KMS-11 (cell line): Measurements from ENCODE around the gene AMT.

Experiments used
- H2AFZ ChIP-seq: fragments of 200-600 bp; sonication (generic); 2 replicates; pipeline ENCODE4 v1.6.1; 2016; ENCODE audit warnings: antibody characterized with exemption, mixed run types, low read depth
- H3K27ac ChIP-seq: fragments of 200-600 bp; sonication (generic); 2 replicates; pipeline ENCODE4 v1.6.1; 2016; ENCODE audit warnings: mild to moderate bottlenecking, mixed run types
- H3K27me3 ChIP-seq: fragments of 200-600 bp; sonication (generic); 2 replicates; pipeline ENCODE4 v1.6.1; 2017; ENCODE audit warnings: mild to moderate bottlenecking, low read depth, mixed run types, moderate library complexity; ENCODE audit not compliant: insufficient read depth
- H3K36me3 ChIP-seq: fragments of 200-600 bp; sonication (generic); 2 replicates; pipeline ENCODE4 v1.6.1; 2017; ENCODE audit warnings: mild to moderate bottlenecking, mixed run types; ENCODE audit not compliant: insufficient read depth
- H3K4me1 ChIP-seq: fragments of 200-600 bp; sonication (generic); 2 replicates; pipeline ENCODE4 v1.6.1; 2016; ENCODE audit warnings: mild to moderate bottlenecking, low read depth, mixed run types; ENCODE audit not compliant: poor library complexity, severe bottlenecking
- H3K4me2 ChIP-seq: fragments of 200-600 bp; sonication (generic); 2 replicates; pipeline ENCODE4 v1.7.0; 2016; ENCODE audit warnings: mild to moderate bottlenecking, mixed run types
- H3K4me3 ChIP-seq: fragments of 200-600 bp; sonication (generic); IDR thresholded peaks from 2 replicates; pipeline ENCODE4 v1.6.1; 2017; ENCODE audit warnings: low read depth, low read length, mixed read lengths; ENCODE audit not compliant: insufficient read depth
- H3K79me2 ChIP-seq: fragments of 200-600 bp; sonication (generic); 2 replicates; pipeline ENCODE4 v1.6.1; 2016; ENCODE audit warnings: low read depth, mixed run types; ENCODE audit not compliant: insufficient read depth
- H3K9ac ChIP-seq: fragments of 200-600 bp; sonication (generic); 2 replicates; pipeline ENCODE4 v1.6.1; 2016; ENCODE audit warnings: mild to moderate bottlenecking, mixed run types
- H4K20me1 ChIP-seq: fragments of 200-600 bp; sonication (generic); 2 replicates; pipeline ENCODE4 v1.6.1; 2016; ENCODE audit warnings: mild to moderate bottlenecking, mixed run types; ENCODE audit not compliant: insufficient read depth
- TF ChIP-seq, protein P1 (sequence below): fragments of 200-600 bp; sonication (generic); conservative IDR thresholded peaks from 2 replicates; pipeline ENCODE4 v1.6.1; 2017; ENCODE audit warnings: low read depth, mild to moderate bottlenecking, antibody characterized with exemption, low read length, moderate library complexity, mixed read lengths

The AMT gene

DNA sequence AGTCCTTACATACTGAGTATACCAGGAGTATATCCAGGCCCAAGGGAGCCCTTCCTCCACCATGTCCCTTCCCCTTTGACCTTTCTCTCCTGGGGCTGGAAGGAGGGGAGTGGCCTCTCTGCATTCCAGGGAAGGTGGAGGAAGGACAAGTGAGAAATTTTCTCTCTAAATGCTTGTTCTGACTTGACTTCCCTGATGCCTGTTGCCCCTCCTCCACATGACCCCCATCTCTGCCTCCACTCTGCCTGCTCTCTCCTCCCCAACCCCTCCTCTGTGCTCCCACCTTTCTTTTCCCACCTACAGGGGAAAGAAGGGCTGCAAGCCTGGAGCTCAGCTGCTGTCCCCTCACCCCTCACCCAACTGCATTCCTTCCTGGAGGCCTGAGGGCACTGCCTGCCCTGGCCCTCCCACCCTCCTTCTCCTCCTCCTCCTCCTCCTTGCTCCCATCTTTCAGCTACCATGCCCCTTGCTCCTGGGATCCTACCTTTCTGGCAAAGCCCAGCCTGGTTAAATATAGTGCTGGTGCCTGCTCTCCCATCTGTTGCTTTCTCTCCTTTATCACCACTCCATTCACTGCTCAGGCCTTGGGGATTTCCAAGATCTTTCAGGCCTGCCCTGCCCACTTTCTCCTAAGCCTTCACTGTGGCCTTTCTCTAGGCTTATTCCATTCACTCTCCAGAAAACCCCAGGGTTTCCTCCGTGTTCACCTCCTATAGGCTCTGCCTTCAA, 39.3 kb upstream of the AMT start:
- H2AFZ ChIP-seq, result 0 out of 2 replicates have a peak overlapping the region, but pooled peaks have one; percentile 5
- H3K27ac ChIP-seq, result no peak overlapping the region
- no peaks in the 10 kb centered on the region for H3K27me3 ChIP-seq
- TF ChIP-seq, protein P1, sequence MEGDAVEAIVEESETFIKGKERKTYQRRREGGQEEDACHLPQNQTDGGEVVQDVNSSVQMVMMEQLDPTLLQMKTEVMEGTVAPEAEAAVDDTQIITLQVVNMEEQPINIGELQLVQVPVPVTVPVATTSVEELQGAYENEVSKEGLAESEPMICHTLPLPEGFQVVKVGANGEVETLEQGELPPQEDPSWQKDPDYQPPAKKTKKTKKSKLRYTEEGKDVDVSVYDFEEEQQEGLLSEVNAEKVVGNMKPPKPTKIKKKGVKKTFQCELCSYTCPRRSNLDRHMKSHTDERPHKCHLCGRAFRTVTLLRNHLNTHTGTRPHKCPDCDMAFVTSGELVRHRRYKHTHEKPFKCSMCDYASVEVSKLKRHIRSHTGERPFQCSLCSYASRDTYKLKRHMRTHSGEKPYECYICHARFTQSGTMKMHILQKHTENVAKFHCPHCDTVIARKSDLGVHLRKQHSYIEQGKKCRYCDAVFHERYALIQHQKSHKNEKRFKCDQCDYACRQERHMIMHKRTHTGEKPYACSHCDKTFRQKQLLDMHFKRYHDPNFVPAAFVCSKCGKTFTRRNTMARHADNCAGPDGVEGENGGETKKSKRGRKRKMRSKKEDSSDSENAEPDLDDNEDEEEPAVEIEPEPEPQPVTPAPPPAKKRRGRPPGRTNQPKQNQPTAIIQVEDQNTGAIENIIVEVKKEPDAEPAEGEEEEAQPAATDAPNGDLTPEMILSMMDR, result no peak
- no peaks in the 10 kb centered on the region for H4K20me1 ChIP-seq
- peaks cover 12% of the 10 kb centered on the region for H3K4me1 ChIP-seq
- H3K4me2 ChIP-seq, result peak overlapping the region; percentile 27; the same call in 1 of the 2 replicates
- no peak overlapping the region for H3K4me3 ChIP-seq
- no peak overlapping the region for H3K9ac ChIP-seq
- no peaks in the 10 kb centered on the region for H3K79me2 ChIP-seq
- H3K36me3 ChIP-seq, result no peaks in the 10 kb centered on the region

DNA sequence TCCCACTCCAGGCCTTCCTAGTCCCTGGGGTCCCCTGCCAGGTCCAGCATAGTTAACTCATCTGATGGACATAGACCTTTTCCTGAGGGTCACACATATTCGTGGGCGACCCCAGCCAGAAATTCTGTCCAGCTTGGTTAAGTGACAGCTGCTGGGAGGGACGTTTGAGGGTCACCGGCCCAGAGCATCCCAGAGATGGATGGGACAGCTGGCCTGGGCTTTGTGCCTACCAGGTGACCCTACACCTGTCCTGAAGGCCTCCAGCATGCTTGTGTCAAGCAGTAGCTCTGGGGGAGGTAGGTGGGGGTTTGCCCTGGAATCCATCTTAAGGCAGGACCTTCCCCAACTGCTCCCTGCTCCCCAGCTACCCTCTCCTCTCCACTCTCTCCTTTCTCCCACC, 38.7 kb upstream of the AMT start:
- Histone ChIP-seq H3K9ac (no peak overlapping the region), H4K20me1 (no peaks in the 10 kb centered on the region), H3K4me3 (no peak overlapping the region), H3K36me3 (no peaks in the 10 kb centered on the region), H3K4me1 (peaks cover 12% of the 10 kb centered on the region), H3K27me3 (no peaks in the 10 kb centered on the region), H3K27ac (no peak overlapping the region), H3K4me2 (no peak overlapping the region), H3K79me2 (no peaks in the 10 kb centered on the region), H2AFZ (no peak overlapping the region)
- TF ChIP-seq, protein P1, result no peak

DNA sequence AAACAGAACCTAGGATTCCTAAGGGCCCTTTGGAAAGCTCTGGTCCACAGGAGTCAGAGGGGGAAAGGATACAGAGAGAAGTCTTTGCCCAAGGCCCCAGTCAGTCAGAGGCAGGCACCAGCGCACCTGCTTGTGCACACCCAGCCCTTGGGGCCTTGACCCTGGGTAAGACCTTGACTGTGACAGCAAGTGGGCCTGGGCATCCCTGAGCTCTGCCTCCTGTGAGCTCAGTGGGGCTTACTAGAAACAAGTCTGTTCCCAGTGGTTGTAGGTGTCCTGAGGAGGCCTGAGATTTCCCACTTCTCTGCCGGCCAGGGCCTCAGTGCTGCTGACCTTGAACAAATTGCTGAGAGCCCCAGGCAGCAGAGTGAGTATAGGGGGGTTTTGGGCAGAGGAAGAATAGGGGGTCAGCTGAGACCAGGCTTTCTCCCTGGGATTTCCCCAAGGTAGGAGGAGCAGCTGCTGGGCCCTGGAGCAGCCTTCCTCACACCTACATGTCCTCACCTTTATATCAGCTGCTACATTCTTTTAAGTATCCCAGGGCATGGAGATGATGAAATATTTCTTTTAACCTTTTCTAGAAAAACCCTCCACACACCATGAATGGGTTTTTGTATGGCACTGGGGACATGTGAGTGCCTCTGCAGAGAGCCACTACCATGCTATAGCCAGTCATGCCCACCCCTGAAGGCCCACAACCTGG, 38.1 kb upstream of the AMT start:
- Histone ChIP-seq H3K4me1 (peaks cover 12% of the 10 kb centered on the region), H3K27me3 (no peaks in the 10 kb centered on the region), H2AFZ (no peak overlapping the region), H3K36me3 (no peaks in the 10 kb centered on the region), H3K4me3 (no peak overlapping the region), H3K4me2 (no peak overlapping the region), H3K27ac (no peak overlapping the region), H4K20me1 (no peaks in the 10 kb centered on the region), H3K79me2 (no peaks in the 10 kb centered on the region), H3K9ac (no peak overlapping the region)
- TF ChIP-seq, protein P1, result no peak

DNA sequence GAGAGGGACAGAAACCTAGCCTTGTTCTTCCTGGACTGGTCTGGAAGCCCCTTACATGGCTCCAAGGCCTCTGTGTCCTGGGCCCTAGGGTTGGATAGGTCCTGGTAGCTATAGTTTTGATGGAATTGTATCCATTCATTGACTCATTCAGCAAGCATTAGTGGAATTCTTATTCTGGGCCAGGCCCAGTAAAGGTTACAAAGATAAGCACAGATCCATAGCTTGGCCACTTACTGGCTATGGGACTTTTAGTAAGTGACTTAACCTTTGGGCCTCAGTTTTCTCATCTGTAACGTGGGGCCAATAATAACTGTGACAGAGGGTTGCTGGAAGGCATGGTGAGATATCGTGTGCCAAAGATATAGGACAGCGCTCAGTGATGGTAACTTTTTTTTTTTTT, 34.2 kb upstream of the AMT start:
- Histone ChIP-seq H3K9ac (no peak overlapping the region), H2AFZ (no peak overlapping the region), H3K4me2 (no peak overlapping the region), H3K79me2 (no peaks in the 10 kb centered on the region), H3K36me3 (no peaks in the 10 kb centered on the region), H3K27me3 (no peaks in the 10 kb centered on the region), H3K4me3 (no peak overlapping the region), H3K27ac (no peak overlapping the region), H4K20me1 (no peaks in the 10 kb centered on the region), H3K4me1 (peaks cover 3% of the 10 kb centered on the region)
- TF ChIP-seq, protein P1, result no peak
